ENCODE measurements around the gene NTRK3. TPM values are rescaled to one million over a fixed set of nuclear protein-coding genes. Genes with fewer than 3 reads are reported as not detected.

NTRK3 gene
- total RNA-seq (ENCODE audit: unreplicated experiment): 6.4 TPM
- long read RNA-seq, partial matches to known transcripts: 1 of 1 reads
- long read RNA-seq, other reads (novel, unspliced or antisense): 0 of 1 reads

DNA sequence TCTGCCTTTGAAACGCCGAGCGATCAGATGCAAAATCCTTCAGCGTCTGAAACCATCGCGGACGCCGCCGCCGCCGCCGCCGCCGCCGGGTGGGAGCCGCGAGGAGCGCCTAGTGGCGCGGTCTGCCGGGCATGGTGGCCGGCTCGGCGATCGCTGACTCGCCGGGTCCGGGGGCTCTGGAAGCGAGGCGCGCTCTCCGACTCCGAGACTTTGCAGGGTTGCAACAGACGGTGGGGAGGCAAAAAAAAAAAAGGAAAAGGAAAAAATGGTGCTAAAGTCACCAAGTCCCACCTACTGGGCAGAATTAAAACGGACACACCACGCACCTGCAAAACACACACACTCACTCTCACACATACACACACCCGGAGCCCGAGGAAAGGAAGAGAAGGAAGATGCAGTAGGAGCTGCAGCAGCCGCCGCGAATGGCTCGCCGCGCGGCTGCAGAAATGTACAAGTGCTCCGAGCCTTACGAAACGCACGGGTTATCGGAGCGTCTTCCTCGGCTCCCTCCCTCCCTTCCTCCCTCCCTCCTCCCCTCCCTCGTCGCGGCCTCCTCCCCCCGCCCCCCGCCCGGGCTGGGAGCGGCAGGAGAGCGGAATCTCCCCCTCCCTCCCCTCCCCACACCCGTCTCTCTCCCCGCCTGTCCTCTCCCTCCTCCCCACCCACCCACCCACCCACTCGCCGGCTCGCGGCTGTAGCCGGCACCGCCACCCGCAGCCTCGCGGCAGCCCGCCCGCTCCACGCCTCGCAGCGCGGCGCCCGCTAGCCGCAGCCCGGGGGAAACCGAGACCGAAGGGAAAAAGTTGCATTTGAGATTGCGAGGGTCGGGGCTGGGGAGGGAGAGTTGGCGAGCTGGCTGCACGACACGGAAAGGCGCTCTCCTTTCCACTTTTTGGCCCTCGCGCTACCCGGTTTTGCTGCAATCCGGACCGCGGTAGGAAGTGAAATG is at the start of gene NTRK3:
Gene NTRK3, minus strand, starts transcription at position 461 of the 952 bp plus-strand sequence. CDS start 586 bp downstream, outside the sequence.
- TF ChIP-seq, protein P1, sequence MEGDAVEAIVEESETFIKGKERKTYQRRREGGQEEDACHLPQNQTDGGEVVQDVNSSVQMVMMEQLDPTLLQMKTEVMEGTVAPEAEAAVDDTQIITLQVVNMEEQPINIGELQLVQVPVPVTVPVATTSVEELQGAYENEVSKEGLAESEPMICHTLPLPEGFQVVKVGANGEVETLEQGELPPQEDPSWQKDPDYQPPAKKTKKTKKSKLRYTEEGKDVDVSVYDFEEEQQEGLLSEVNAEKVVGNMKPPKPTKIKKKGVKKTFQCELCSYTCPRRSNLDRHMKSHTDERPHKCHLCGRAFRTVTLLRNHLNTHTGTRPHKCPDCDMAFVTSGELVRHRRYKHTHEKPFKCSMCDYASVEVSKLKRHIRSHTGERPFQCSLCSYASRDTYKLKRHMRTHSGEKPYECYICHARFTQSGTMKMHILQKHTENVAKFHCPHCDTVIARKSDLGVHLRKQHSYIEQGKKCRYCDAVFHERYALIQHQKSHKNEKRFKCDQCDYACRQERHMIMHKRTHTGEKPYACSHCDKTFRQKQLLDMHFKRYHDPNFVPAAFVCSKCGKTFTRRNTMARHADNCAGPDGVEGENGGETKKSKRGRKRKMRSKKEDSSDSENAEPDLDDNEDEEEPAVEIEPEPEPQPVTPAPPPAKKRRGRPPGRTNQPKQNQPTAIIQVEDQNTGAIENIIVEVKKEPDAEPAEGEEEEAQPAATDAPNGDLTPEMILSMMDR (IDR thresholded peaks at IDR 0.05; ENCODE audit: unreplicated experiment): no peak
- peak; percentile 37 for DNase-seq (ENCODE audit: low spot score)
- H3K9me3 Mint-ChIP-seq (ENCODE audit: unreplicated experiment): no peaks in the 10 kb centered on the region
- peaks cover 21% of the 10 kb centered on the region for H3K27me3 Mint-ChIP-seq (ENCODE audit: unreplicated experiment)
- H3K36me3 Mint-ChIP-seq (ENCODE audit: low read depth, unreplicated experiment): no peaks in the 10 kb centered on the region
- H3K4me1 Mint-ChIP-seq (ENCODE audit: unreplicated experiment): peaks cover 8% of the 10 kb centered on the region
- peak within 1 kb of the TSS; percentile 96 for H3K4me3 Mint-ChIP-seq (ENCODE audit: unreplicated experiment)
- H3K27ac Mint-ChIP-seq (ENCODE audit: unreplicated experiment): no peak within 1 kb of the TSS

DNA sequence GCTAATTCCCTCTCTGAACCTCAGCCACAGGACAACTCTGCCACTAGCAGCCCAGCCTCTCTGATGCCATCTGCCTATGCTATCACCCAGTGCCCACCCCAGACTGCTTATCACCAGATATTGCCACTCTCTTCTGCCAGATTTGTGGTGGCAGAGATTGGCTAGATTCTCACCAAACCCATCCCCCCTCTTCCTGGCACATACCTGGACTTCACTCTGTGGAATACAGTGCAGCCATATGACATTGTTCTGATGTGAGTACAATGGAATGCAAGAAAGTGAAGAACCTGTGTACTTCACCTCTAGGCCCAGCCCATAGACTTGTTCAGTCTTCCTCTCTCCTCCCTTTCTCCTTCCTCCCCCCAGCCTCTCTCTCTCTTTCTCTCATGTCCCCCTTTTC is 46.9 kb upstream of the NTRK3 start:
- H3K4me3 Mint-ChIP-seq (ENCODE audit: unreplicated experiment): no peak overlapping the region
- H3K36me3 Mint-ChIP-seq (ENCODE audit: low read depth, unreplicated experiment): no peaks in the 10 kb centered on the region
- DNase-seq (ENCODE audit: low spot score): no peak
- no peaks in the 10 kb centered on the region for H3K9me3 Mint-ChIP-seq (ENCODE audit: unreplicated experiment)
- no peak overlapping the region for H3K27ac Mint-ChIP-seq (ENCODE audit: unreplicated experiment)
- TF ChIP-seq, protein P1 (IDR thresholded peaks at IDR 0.05; ENCODE audit: unreplicated experiment): no peak
- H3K27me3 Mint-ChIP-seq (ENCODE audit: unreplicated experiment): no peaks in the 10 kb centered on the region
- H3K4me1 Mint-ChIP-seq (ENCODE audit: unreplicated experiment): no peaks in the 10 kb centered on the region

GRCh38 chr15:88302373-88302772 is 45.8 kb upstream of the NTRK3 start:
- Mint-ChIP-seq H3K4me1 (ENCODE audit: unreplicated experiment) (no peaks in the 10 kb centered on the region), H3K4me3 (ENCODE audit: unreplicated experiment) (no peak overlapping the region), H3K36me3 (ENCODE audit: low read depth, unreplicated experiment) (no peaks in the 10 kb centered on the region), H3K9me3 (ENCODE audit: unreplicated experiment) (no peaks in the 10 kb centered on the region), H3K27ac (ENCODE audit: unreplicated experiment) (no peak overlapping the region), H3K27me3 (ENCODE audit: unreplicated experiment) (no peaks in the 10 kb centered on the region)
- no peak for DNase-seq (ENCODE audit: low spot score)
- TF ChIP-seq, protein P1 (IDR thresholded peaks at IDR 0.05; ENCODE audit: unreplicated experiment): no peak

- no peak overlapping the region for H3K27ac Mint-ChIP-seq (ENCODE audit: unreplicated experiment)
- no peaks in the 10 kb centered on the region for H3K9me3 Mint-ChIP-seq (ENCODE audit: unreplicated experiment)
- H3K4me1 Mint-ChIP-seq (ENCODE audit: unreplicated experiment): no peaks in the 10 kb centered on the region
- TF ChIP-seq, protein P1 (IDR thresholded peaks at IDR 0.05; ENCODE audit: unreplicated experiment): no peak
- no peak for DNase-seq (ENCODE audit: low spot score)
- no peaks in the 10 kb centered on the region for H3K36me3 Mint-ChIP-seq (ENCODE audit: low read depth, unreplicated experiment)
- H3K27me3 Mint-ChIP-seq (ENCODE audit: unreplicated experiment): peaks cover under 1% of the 10 kb centered on the region
- H3K4me3 Mint-ChIP-seq (ENCODE audit: unreplicated experiment): no peak overlapping the region
These were observed 44.8 kb upstream of the NTRK3 start for GRCh38 chr15:88301311-88301710.

- no peaks in the 10 kb centered on the region for H3K4me1 Mint-ChIP-seq (ENCODE audit: unreplicated experiment)
- H3K36me3 Mint-ChIP-seq (ENCODE audit: low read depth, unreplicated experiment): no peaks in the 10 kb centered on the region
- no peak overlapping the region for H3K27ac Mint-ChIP-seq (ENCODE audit: unreplicated experiment)
- peaks cover 3% of the 10 kb centered on the region for H3K27me3 Mint-ChIP-seq (ENCODE audit: unreplicated experiment)
- TF ChIP-seq, protein P1 (IDR thresholded peaks at IDR 0.05; ENCODE audit: unreplicated experiment): no peak
- no peaks in the 10 kb centered on the region for H3K9me3 Mint-ChIP-seq (ENCODE audit: unreplicated experiment)
- no peak overlapping the region for H3K4me3 Mint-ChIP-seq (ENCODE audit: unreplicated experiment)
- no peak for DNase-seq (ENCODE audit: low spot score)
These were observed 44.3 kb upstream of the NTRK3 start for GRCh38 chr15:88300861-88301260.

Measured in endothelial cell (in vitro differentiated cells).